Measurements from ENCODE around the gene NR2C1. TPM values are rescaled to one million over a fixed set of nuclear protein-coding genes. Genes with fewer than 3 reads are reported as not detected.

NR2C1 gene
- total RNA-seq, 2 donors from 2014 or later = 45.6 to 92.8 TPM

GRCh38 chr12:95055057-95055456, 18.4 kb downstream of the NR2C1 start:
- Histone ChIP-seq H3K4me3 (no peak overlapping the region), H3K4me1 (ENCODE audit: control insufficient read depth in 1 of 2, low read depth in 2 of 2) (no peaks in the 10 kb centered on the region), H3K27ac (no peak overlapping the region), H3K9me3 (no peaks in the 10 kb centered on the region), H3K27me3 (replicated peaks; ENCODE audit: insufficient read depth) (no peaks in the 10 kb centered on the region), H3K36me3 (peaks cover 34% of the 10 kb centered on the region)
- DNase-seq (ENCODE audit: low spot score) (no peak), ATAC-seq (ENCODE audit: insufficient number of reproducible peaks, low FRiP score, low read depth) (no peak)
- no peak for TF ChIP-seq CTCF (IDR thresholded peaks at IDR 0.05)

- Histone ChIP-seq H3K4me1 (ENCODE audit: control insufficient read depth in 1 of 2, low read depth in 2 of 2) (no peaks in the 10 kb centered on the region), H3K9me3 (no peaks in the 10 kb centered on the region), H3K4me3 (no peak overlapping the region), H3K36me3 (peaks cover 30% of the 10 kb centered on the region), H3K27me3 (replicated peaks; ENCODE audit: insufficient read depth) (no peaks in the 10 kb centered on the region), H3K27ac (no peak overlapping the region)
- ATAC-seq (ENCODE audit: insufficient number of reproducible peaks, low FRiP score, low read depth) = no peak
- DNase-seq (ENCODE audit: low spot score) = no peak
- no peak for TF ChIP-seq CTCF (IDR thresholded peaks at IDR 0.05)
These were observed 19.2 kb downstream of the NR2C1 start for GRCh38 chr12:95054206-95054605.

- ATAC-seq (ENCODE audit: insufficient number of reproducible peaks, low FRiP score, low read depth) (no peak), DNase-seq (ENCODE audit: low spot score) (no peak)
- H3K4me3 ChIP-seq = no peak overlapping the region
- H3K36me3 ChIP-seq = peaks cover 32% of the 10 kb centered on the region
- no peaks in the 10 kb centered on the region for H3K4me1 ChIP-seq (ENCODE audit: control insufficient read depth in 1 of 2, low read depth in 2 of 2)
- no peak for TF ChIP-seq CTCF (IDR thresholded peaks at IDR 0.05)
- no peaks in the 10 kb centered on the region for H3K9me3 ChIP-seq
- H3K27me3 ChIP-seq (replicated peaks; ENCODE audit: insufficient read depth) = no peaks in the 10 kb centered on the region
- H3K27ac ChIP-seq = no peak overlapping the region
These were observed 22.2 kb downstream of the NR2C1 start for GRCh38 chr12:95051241-95051640.

GRCh38 chr12:95037906-95038305, 35.5 kb downstream of the NR2C1 start:
- no peaks in the 10 kb centered on the region for H3K9me3 ChIP-seq
- ATAC-seq (ENCODE audit: insufficient number of reproducible peaks, low FRiP score, low read depth) = no peak
- H3K27me3 ChIP-seq (replicated peaks; ENCODE audit: insufficient read depth) = no peaks in the 10 kb centered on the region
- H3K27ac ChIP-seq = no peak overlapping the region
- TF ChIP-seq CTCF (IDR thresholded peaks at IDR 0.05) = no peak
- no peaks in the 10 kb centered on the region for H3K4me1 ChIP-seq (ENCODE audit: control insufficient read depth in 1 of 2, low read depth in 2 of 2)
- H3K4me3 ChIP-seq = no peak overlapping the region
- DNase-seq (ENCODE audit: low spot score) = no peak
- H3K36me3 ChIP-seq = peaks cover 6% of the 10 kb centered on the region

- DNase-seq (ENCODE audit: low spot score) (no peak), ATAC-seq (ENCODE audit: insufficient number of reproducible peaks, low FRiP score, low read depth) (no peak)
- TF ChIP-seq CTCF (IDR thresholded peaks at IDR 0.05) = no peak
- H3K9me3 ChIP-seq = no peaks in the 10 kb centered on the region
- no peak overlapping the region for H3K4me3 ChIP-seq
- no peaks in the 10 kb centered on the region for H3K4me1 ChIP-seq (ENCODE audit: control insufficient read depth in 1 of 2, low read depth in 2 of 2)
- H3K27ac ChIP-seq = no peak overlapping the region
- peaks cover 8% of the 10 kb centered on the region for H3K36me3 ChIP-seq
- no peaks in the 10 kb centered on the region for H3K27me3 ChIP-seq (replicated peaks; ENCODE audit: insufficient read depth)
These were observed 38.7 kb downstream of the NR2C1 start for GRCh38 chr12:95034750-95035149.
